Neuron (in vitro differentiated cells): ENCODE results near the gene CCM2.
"Not testable (repeated sequence)": the region's sequence is repeated elsewhere in the genome, so short reads cannot be mapped to it uniquely, and the experiment has no call there.

Experiments used
- H2AFZ ChIP-seq: one replicate; pipeline ENCODE4 v1.6.1; 2013; ENCODE audit warnings: low read depth, mild to moderate bottlenecking, inconsistent platforms, low read length, moderate library complexity
- H3K27me3 ChIP-seq: one replicate; pipeline ENCODE4 v1.6.1; 2013; ENCODE audit warnings: low read length; ENCODE audit not compliant: insufficient read depth
- H3K36me3 ChIP-seq: one replicate; pipeline ENCODE4 v1.6.1; 2013; ENCODE audit warnings: low read length; ENCODE audit not compliant: insufficient read depth
- H3K4me1 ChIP-seq: one replicate; pipeline ENCODE4 v1.6.1; 2013; ENCODE audit warnings: low read length; ENCODE audit not compliant: insufficient read depth
- H3K4me3 ChIP-seq: 2 replicates; pipeline ENCODE4 v1.5.1; 2013; ENCODE audit warnings: mild to moderate bottlenecking, low read length, moderate library complexity
- H3K9me3 ChIP-seq: one replicate; pipeline ENCODE4 v1.6.1; 2013; ENCODE audit warnings: low read length

Gene CCM2

GRCh38 chr7:45102785-45103712 is 103.0 kb downstream of the CCM2 start:
- Histone ChIP-seq H3K4me1 (no peaks in the 10 kb centered on the region), H3K36me3 (peaks cover 89% of the 10 kb centered on the region), H2AFZ (no peak overlapping the region), H3K27me3 (no peaks in the 10 kb centered on the region), H3K9me3 (no peaks in the 10 kb centered on the region), H3K4me3 (no peak overlapping the region)

DNA sequence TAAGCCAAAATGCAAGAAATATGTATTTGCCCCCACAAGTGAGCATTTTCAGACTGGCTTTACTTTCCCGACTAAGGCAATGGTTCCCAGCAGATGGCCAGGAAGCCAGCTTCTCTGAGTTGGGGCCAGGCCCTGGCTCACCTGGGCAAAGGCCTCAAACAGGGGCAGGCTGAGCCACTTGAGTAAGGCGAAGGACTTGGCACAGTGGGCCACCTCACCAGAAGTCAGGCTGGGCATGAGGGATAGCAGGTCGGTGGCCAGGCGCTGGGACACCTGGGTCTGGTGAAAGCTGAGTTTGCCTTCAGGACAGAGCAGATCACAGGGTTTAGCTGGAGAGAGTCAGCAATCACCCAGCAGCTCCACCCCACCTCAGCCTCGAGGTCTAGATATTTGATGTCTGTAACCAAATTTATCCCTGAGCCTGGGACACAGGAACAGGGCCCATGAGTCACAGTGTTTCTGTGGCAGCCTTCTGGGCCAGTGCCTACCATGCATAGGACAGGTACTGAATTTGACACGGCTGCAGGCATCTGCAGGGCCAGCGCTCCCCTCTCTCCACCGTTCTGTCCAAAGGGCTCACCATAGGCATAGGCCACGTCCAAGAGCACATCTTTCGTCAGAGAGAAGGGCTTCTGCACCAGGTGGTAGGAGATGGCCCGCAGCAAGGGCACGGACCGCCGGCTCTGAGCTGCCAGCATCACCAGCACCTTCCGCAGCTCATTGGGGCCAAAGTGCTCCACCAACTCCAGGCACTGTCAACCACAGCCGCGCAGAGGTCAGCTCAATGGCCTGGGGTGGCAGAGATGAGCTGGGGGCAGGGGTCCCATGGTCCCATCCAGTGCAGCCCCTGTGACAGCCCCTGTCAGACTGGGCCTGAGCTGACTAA is 104.2 kb downstream of the CCM2 start:
- peaks cover 98% of the 10 kb centered on the region for H3K36me3 ChIP-seq
- H3K4me1 ChIP-seq: peaks cover 7% of the 10 kb centered on the region
- no peak overlapping the region for H2AFZ ChIP-seq
- H3K4me3 ChIP-seq: no peak overlapping the region
- H3K27me3 ChIP-seq: no peaks in the 10 kb centered on the region
- H3K9me3 ChIP-seq: no peaks in the 10 kb centered on the region

DNA sequence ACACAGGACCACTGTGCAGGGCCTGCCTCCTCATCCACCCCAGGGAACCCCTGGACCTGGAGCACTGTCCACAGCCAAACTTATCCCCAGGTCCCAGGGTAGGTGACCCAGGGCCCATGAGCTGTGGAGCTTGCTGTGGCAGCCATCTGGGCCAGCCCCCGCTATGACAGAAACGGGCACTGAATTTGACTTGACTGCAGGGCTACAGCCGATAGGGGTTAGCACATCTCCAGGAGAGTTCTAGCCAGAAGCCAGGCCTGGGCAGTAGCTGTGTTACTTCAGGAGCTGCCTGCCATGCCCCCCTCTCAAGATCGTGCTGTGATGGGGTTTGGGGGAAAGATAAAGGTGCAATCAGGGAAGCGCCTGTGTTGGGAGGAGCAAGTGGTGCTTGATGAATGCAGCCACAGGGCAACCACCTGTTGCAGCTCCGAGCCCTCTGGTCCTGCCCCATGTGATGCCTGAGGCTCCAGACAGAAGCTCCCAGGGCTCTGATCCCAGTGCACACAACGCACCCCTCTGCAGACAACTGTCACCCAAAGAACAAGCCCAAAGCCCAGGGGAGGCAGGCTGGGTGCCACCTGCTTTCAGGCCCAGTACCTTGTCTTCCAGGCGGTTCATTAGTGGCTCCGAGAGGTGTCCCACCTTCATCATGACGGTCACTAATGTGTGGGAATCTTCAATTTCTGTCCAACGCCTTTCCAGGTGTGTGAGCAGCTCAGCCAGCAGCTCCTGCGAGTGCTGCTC is 105.0 kb downstream of the CCM2 start:
- H3K27me3 ChIP-seq: no peaks in the 10 kb centered on the region
- no peaks in the 10 kb centered on the region for H3K9me3 ChIP-seq
- peaks cover 93% of the 10 kb centered on the region for H3K36me3 ChIP-seq
- no peak overlapping the region for H2AFZ ChIP-seq
- peaks cover 9% of the 10 kb centered on the region for H3K4me1 ChIP-seq
- H3K4me3 ChIP-seq: no peak overlapping the region

DNA sequence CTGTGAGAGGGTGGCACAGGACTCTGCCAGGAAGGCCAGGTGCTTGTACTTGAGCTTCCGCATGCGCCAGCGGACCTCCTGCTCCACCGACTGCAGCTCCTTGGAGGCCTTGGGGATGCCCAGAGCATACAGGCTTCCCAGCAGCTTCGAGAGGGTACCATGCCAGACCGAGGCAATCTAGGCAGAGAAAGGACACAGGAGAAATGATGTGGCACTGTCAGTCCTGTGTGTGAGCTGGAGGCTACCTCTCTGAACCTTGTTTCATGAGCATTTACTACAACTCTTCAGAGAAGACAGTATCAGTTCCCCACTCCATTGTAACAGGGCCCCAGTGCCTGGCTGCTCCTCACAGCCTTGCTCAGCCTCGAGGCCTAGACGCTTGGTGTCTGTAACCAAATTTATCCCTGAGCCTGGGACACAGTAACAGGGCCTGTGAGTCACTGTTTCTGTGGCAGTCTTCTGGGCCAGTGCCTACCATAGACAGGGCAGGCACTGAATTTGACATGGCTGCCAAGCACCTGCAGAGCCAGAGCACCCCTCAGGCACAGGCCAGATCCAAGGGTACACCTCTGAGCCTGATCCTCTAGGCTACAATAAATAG is 105.7 kb downstream of the CCM2 start:
- Histone ChIP-seq H3K27me3 (no peaks in the 10 kb centered on the region), H3K36me3 (peaks cover 87% of the 10 kb centered on the region), H3K4me3 (no peak overlapping the region), H3K4me1 (peaks cover 12% of the 10 kb centered on the region), H2AFZ (no peak overlapping the region), H3K9me3 (no peaks in the 10 kb centered on the region)

DNA sequence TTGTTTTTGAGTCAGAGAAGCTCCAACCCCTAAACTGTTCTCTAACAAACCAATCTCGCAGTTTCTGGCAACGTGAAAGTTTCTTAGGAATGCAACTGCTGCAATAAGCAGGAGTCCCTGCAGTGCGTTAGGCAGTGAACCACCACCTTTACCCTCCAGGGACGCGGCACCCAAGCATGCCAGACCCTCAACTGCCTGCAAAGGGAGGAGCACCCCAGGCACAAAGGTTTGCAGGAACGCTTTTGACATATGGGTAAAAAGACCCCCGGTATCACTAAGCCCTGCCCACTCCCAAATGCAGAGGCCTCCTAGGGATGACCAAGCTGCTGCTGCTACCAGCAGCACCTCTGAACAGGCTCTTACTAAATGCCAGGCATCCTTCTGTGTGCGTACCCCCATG is 106.8 kb downstream of the CCM2 start:
- no peak overlapping the region for H2AFZ ChIP-seq
- peaks cover 75% of the 10 kb centered on the region for H3K36me3 ChIP-seq
- H3K9me3 ChIP-seq: no peaks in the 10 kb centered on the region
- H3K27me3 ChIP-seq: no peaks in the 10 kb centered on the region
- H3K4me1 ChIP-seq: peaks cover 12% of the 10 kb centered on the region
- H3K4me3 ChIP-seq: no peak overlapping the region

- no peaks in the 10 kb centered on the region for H3K9me3 ChIP-seq
- peaks cover 70% of the 10 kb centered on the region for H3K36me3 ChIP-seq
- H3K4me3 ChIP-seq: no peak overlapping the region
- H2AFZ ChIP-seq: no peak overlapping the region
- H3K4me1 ChIP-seq: peaks cover 12% of the 10 kb centered on the region
- H3K27me3 ChIP-seq: no peaks in the 10 kb centered on the region
These were observed 107.4 kb downstream of the CCM2 start for GRCh38 chr7:45107356-45107755.

DNA sequence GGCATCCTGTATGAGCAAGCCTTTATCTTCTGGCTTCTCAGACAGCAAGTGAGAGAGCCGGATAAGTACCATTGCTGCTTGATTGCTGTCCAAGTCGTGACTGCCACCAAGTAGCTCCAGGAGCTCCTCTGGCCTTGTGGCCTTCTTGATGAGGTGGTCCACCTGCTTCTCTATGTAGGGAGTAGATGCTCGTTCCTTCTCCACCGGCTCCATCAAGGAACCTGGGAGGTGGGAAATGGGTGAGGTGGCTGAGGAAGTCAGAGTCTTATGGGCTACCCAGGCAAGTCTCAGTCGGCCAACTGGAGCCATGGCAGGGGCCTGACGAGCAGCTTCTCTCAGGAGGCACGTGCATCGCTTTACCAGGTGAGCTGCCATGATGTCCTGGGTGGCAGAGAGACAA is 108.9 kb downstream of the CCM2 start:
- H3K9me3 ChIP-seq: no peaks in the 10 kb centered on the region
- H3K36me3 ChIP-seq: peaks cover 55% of the 10 kb centered on the region

GRCh38 chr7:45111298-45112223 is 111.6 kb downstream of the CCM2 start, which contains the start of gene TBRG4:
Gene TBRG4, minus strand, starts transcription at chr7:45111697. Its CDS starts 2,460 bp downstream, at chr7:45109237.
- Histone ChIP-seq H3K9me3 (no peaks in the 10 kb centered on the region), H2AFZ (peak within 1 kb of the TSS; percentile 1), H3K4me1 (peaks cover 16% of the 10 kb centered on the region), H3K27me3 (no peaks in the 10 kb centered on the region), H3K36me3 (peaks cover 28% of the 10 kb centered on the region), H3K4me3 (peak within 1 kb of the TSS; percentile 88)

More for the DNA sequence above, 108.9 kb downstream of the CCM2 start:
- H3K27me3 ChIP-seq: no peaks in the 10 kb centered on the region
- no peak overlapping the region for H3K4me3 ChIP-seq
- H2AFZ ChIP-seq: no peak overlapping the region
- peaks cover 16% of the 10 kb centered on the region for H3K4me1 ChIP-seq

GRCh38 chr7:45112648-45113047 is 112.6 kb downstream of the CCM2 start:
- Histone ChIP-seq H3K36me3 (peaks cover 18% of the 10 kb centered on the region), H3K9me3 (no peaks in the 10 kb centered on the region), H3K27me3 (no peaks in the 10 kb centered on the region), H3K4me1 (peaks cover 16% of the 10 kb centered on the region), H2AFZ (no peak overlapping the region), H3K4me3 (peak overlapping the region; percentile 88)

DNA sequence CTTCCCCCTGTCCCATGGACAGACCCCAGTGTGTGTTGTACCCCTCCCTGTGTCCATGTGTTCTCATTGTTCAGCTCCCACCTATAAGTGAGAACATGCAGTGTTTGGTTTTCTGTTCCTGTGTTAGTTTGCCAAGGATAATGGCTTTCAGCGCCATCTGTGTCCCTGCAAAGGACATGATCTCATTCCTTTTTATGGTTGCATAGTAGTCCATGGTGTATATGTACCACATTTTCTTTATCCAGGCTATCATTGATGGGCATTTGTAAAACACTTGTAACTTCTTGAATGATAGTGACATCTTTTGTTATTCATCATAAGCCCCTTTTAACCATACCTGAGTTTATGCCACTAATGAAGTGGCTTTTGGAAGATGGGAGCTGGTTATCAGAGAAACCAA is 114.3 kb downstream of the CCM2 start:
- H3K9me3 ChIP-seq, H3K4me1 ChIP-seq, H3K4me3 ChIP-seq, H3K27me3 ChIP-seq, H3K36me3 ChIP-seq, H2AFZ ChIP-seq: not testable (repeated sequence)

GRCh38 chr7:45114926-45115325 is 114.9 kb downstream of the CCM2 start:
- no peaks in the 10 kb centered on the region for H3K27me3 ChIP-seq
- H3K9me3 ChIP-seq: no peaks in the 10 kb centered on the region
- no peak overlapping the region for H3K4me3 ChIP-seq
- H2AFZ ChIP-seq: no peak overlapping the region
- no peaks in the 10 kb centered on the region for H3K36me3 ChIP-seq
- H3K4me1 ChIP-seq: peaks cover 7% of the 10 kb centered on the region
